ENCODE data around the gene ZNF664. TPM values are rescaled to one million over a fixed set of nuclear protein-coding genes. Genes with fewer than 3 reads are reported as not detected.
A peak's percentile ranks its signal among the peaks of the same experiment; 100 is the strongest.

ZNF664 gene
- total and polyA plus RNA-seq, 2 of the 8 experiments (the other 6 are each of a cell fraction or from before 2014, with no cell fraction given): 22.8 to 51.4 TPM

- Histone ChIP-seq H4K91ac (replicated peaks; ENCODE audit: insufficient read length, low read length) (no peak overlapping the region), H3K79me1 (ENCODE audit: low read depth, low read length) (no peaks in the 10 kb centered on the region; the same call in 1 of the 2 replicates), H4K5ac (ENCODE audit: insufficient read length, low read depth, low read length) (no peak overlapping the region), H2BK120ac (replicated peaks; ENCODE audit: low read depth, low read length) (no peak overlapping the region), H3K4ac (replicated peaks; ENCODE audit: insufficient read length, low read depth, low read length) (no peak overlapping the region), H2AFZ (ENCODE audit: low read length) (no peak overlapping the region), H3K23me2 (ENCODE audit: low read depth, low read length) (no peaks in the 10 kb centered on the region), H3K4me3 (ENCODE audit: extremely low read depth in 1 of 4, insufficient read depth in 2 of 4, low read depth in 3 of 4, low read length in 4 of 4) (no peak overlapping the region), H3K27ac (ENCODE audit: low read depth, low read length) (no peak overlapping the region), H3K4me1 (replicated peaks in 1 of 4; ENCODE audit: control insufficient read depth in 3 of 4, insufficient read depth in 4 of 4, low read length in 3 of 4) (no peaks in the 10 kb centered on the region), H3K18ac (ENCODE audit: extremely low read depth, low read length) (no peak overlapping the region), H3K56ac (replicated peaks; ENCODE audit: insufficient read length, low read depth, low read length) (no peak overlapping the region), H4K20me1 (replicated peaks in 1 of 2; ENCODE audit: control insufficient read depth in 1 of 2, insufficient read depth in 2 of 2, low read length in 2 of 2) (peaks cover 7 to 14% of the 10 kb centered on the region in 2 experiments), H3K9me3 (ENCODE audit: insufficient read depth in 2 of 2, low read depth in 1 of 2, low read length in 1 of 2) (no peaks in the 10 kb centered on the region), H2BK15ac (ENCODE audit: low read length) (no peak overlapping the region), H2BK12ac (ENCODE audit: low read depth, low read length) (no peak overlapping the region), H4K8ac (ENCODE audit: extremely low read depth, insufficient read depth, low read length) (no peak overlapping the region), H3K9ac (replicated peaks in 1 of 4; ENCODE audit: extremely low read depth in 1 of 4, low read depth in 3 of 4, low read length in 3 of 4) (no peak overlapping the region), H3K14ac (ENCODE audit: insufficient read length) (no peak overlapping the region), H3K36me3 (ENCODE audit: control insufficient read depth in 2 of 4, insufficient read depth in 4 of 4, low read length in 3 of 4) (no peaks in the 10 kb centered on the region; a peak in 1 of 8 replicates), H2BK5ac (ENCODE audit: low read depth, low read length) (no peak overlapping the region), H3K4me2 (ENCODE audit: insufficient read depth in 1 of 2, low read depth in 2 of 2, low read length in 2 of 2) (no peak overlapping the region), H2BK20ac (ENCODE audit: low read length) (no peak overlapping the region), H3K27me3 (replicated peaks in 1 of 4; ENCODE audit: control insufficient read depth in 3 of 4, extremely low read depth in 1 of 4, insufficient read depth in 3 of 4, low read length in 3 of 4) (no peaks in the 10 kb centered on the region), H2AK5ac (ENCODE audit: low read depth, low read length) (no peak overlapping the region), H3K79me2 (ENCODE audit: control insufficient read depth in 1 of 2, insufficient read depth in 2 of 2, low read length in 2 of 2) (no peaks in the 10 kb centered on the region), H3K23ac (ENCODE audit: insufficient read length) (no peak overlapping the region)
- CTCF ChIA-PET (ENCODE audit: partially characterized antibody): interaction anchor here (0.6 to 3.2 kb wide), 22 partner anchors 8 to 426 kb away, joined by 3 to 14 read pairs (median 4); no protein-coding TSS in a partner anchor
- FAIRE-seq (peak; percentile 73), DNase-seq (ENCODE audit: low read depth in 1 of 2, low spot score in 2 of 2) (no peak)
- 76% methylated on average over 7 of the region's 7 CpGs; no CpG with 5 or more reads in 1 of the 2 experiments for WGBS, 2 experiments (ENCODE audit: extremely low coverage in 1 of 2, insufficient coverage in 1 of 2, insufficient read length in 1 of 2, insufficient replicate concordance in 2 of 2, low coverage in 1 of 2, low lambda C conversion rate in 2 of 2, missing lambda C conversion rate in 1 of 2)
- TF ChIP-seq KDM1A (IDR thresholded peaks at IDR 0.05; ENCODE audit: borderline replicate concordance, low read length): no peak
- TF ChIP-seq RAD21 (IDR thresholded peaks at IDR 0.05 in 1 of 2, conservative IDR thresholded peaks at IDR 0.05 in 1 of 2; ENCODE audit: low read depth in 2 of 2, low read length in 2 of 2): peak; percentile 89 to 93
- peak; percentile 9 to 87 (median 75) for TF ChIP-seq CTCF (IDR thresholded peaks at IDR 0.05; ENCODE audit: control extremely low read depth in 1 of 3, insufficient read depth in 1 of 3, low read depth in 1 of 3, low read length in 3 of 3)
- POLR2A ChIA-PET (ENCODE audit: partially characterized antibody): interaction anchor here (1.5 kb wide), 1 partner anchor 10 kb away, joined by 5 read pairs; no protein-coding TSS in a partner anchor
Measured at GRCh38 chr12:123983822-123984485, 10.9 kb downstream of the ZNF664 start.
